HEK293T (cell line): ENCODE data around the gene SLC6A4.

Source experiments
- CTCF ChIA-PET: fragments of 350-600 bp; formaldehyde crosslinking; extraction: SDS; loops from one replicate; lab custom pipeline; 2021; ENCODE audit warnings: antibody characterized with exemption, inconsistent platforms; lab: Yijun Ruan, JAX
- POLR2A ChIA-PET: fragments of 350-600 bp; formaldehyde crosslinking; extraction: SDS; loops from one replicate; lab custom pipeline; 2020; ENCODE audit warnings: antibody characterized with exemption, inconsistent platforms; lab: Yijun Ruan, JAX
- DNase-seq: peaks from one replicate; pipeline ENCODE4 v3.0.0; 2012; ENCODE audit warnings: mixed read lengths; ENCODE audit errors: extremely low spot score
- ARNT ChIP-seq: fragments of 450-650 bp; IDR thresholded peaks from 2 replicates; pipeline ENCODE4 v1.6.1; 2017; ENCODE audit warnings: mild to moderate bottlenecking
- BHLHE40 ChIP-seq: fragments of 450-650 bp; IDR thresholded peaks from 2 replicates; pipeline ENCODE4 v1.6.1; 2016; ENCODE audit warnings: mild to moderate bottlenecking, moderate library complexity, borderline replicate concordance
- CTBP1 ChIP-seq: fragments of 450-650 bp; IDR thresholded peaks from 2 replicates; pipeline ENCODE4 v1.6.1; 2016; ENCODE audit warnings: borderline replicate concordance
- ELF4 ChIP-seq: fragments of 450-650 bp; IDR thresholded peaks from 2 replicates; pipeline ENCODE4 v1.6.1; 2017; ENCODE audit warnings: antibody characterized with exemption
- FOXA1 ChIP-seq: fragments of 450-650 bp; IDR thresholded peaks from 2 replicates; pipeline ENCODE4 v1.6.1; 2016; ENCODE audit warnings: mild to moderate bottlenecking
- FOXK2 ChIP-seq: fragments of 450-650 bp; IDR thresholded peaks from 2 replicates; pipeline ENCODE4 v1.6.1; 2016; ENCODE audit warnings: mild to moderate bottlenecking
- FOXM1 ChIP-seq: fragments of 450-650 bp; IDR thresholded peaks from 2 replicates; pipeline ENCODE4 v1.6.1; 2017; ENCODE audit warnings: mild to moderate bottlenecking, borderline replicate concordance
- HDGF ChIP-seq: fragments of 450-650 bp; IDR thresholded peaks from 2 replicates; pipeline ENCODE4 v1.6.1; 2017; ENCODE audit warnings: antibody characterized with exemption, borderline replicate concordance
- L3MBTL2 ChIP-seq: fragments of 450-650 bp; conservative IDR thresholded peaks from 2 replicates; pipeline ENCODE4 v1.6.1; 2016; ENCODE audit warnings: mild to moderate bottlenecking
- LEF1 ChIP-seq: fragments of 450-650 bp; IDR thresholded peaks from 2 replicates; pipeline ENCODE4 v1.6.1; 2017; ENCODE audit warnings: mild to moderate bottlenecking, borderline replicate concordance
- NFRKB ChIP-seq: fragments of 450-650 bp; IDR thresholded peaks from 2 replicates; pipeline ENCODE4 v1.6.1; 2016; ENCODE audit warnings: mild to moderate bottlenecking, moderate library complexity
- PKNOX1 ChIP-seq: fragments of 450-650 bp; IDR thresholded peaks from 2 replicates; pipeline ENCODE4 v1.6.1; 2016
- SP1 ChIP-seq: fragments of 450-650 bp; IDR thresholded peaks from 2 replicates; pipeline ENCODE4 v1.6.1; 2017
- SUZ12 ChIP-seq: fragments of 450-650 bp; IDR thresholded peaks from 2 replicates; pipeline ENCODE4 v1.6.1; 2016; ENCODE audit warnings: mild to moderate bottlenecking
- TARDBP ChIP-seq: fragments of 450-650 bp; IDR thresholded peaks from 2 replicates; pipeline ENCODE4 v1.6.1; 2016
- ZNF384 ChIP-seq: fragments of 450-650 bp; IDR thresholded peaks from 2 replicates; pipeline ENCODE4 v1.6.1; 2016

Gene SLC6A4

GRCh38 chr17:30241051-30241450, 5.6 kb upstream of the SLC6A4 start:
- POLR2A ChIA-PET = no interaction called here
- TF ChIP-seq FOXK2 (no peak), SP1 (no peak), SUZ12 (no peak), L3MBTL2 (no peak), HDGF (no peak), NFRKB (no peak), ZNF384 (no peak), PKNOX1 (no peak), LEF1 (no peak), ELF4 (no peak), BHLHE40 (no peak), TARDBP (no peak), FOXA1 (no peak)
- DNase-seq = no peak
- CTCF ChIA-PET = no interaction called here

- CTCF ChIA-PET = no interaction called here
These were observed 4.7 kb upstream of the SLC6A4 start for GRCh38 chr17:30240177-30240576.

GRCh38 chr17:30239089-30239462, 3.6 kb upstream of the SLC6A4 start:
- CTCF ChIA-PET = no interaction called here
- DNase-seq = no peak
- no peak for TF ChIP-seq LEF1
- TF ChIP-seq FOXA1 = no peak
- no peak for TF ChIP-seq L3MBTL2
- no peak for TF ChIP-seq ELF4
- no peak for TF ChIP-seq FOXM1
- no peak for TF ChIP-seq ZNF384
- TF ChIP-seq CTBP1 = no peak
- TF ChIP-seq BHLHE40 = no peak
- POLR2A ChIA-PET = no interaction called here

More at GRCh38 chr17:30240177-30240576, 4.7 kb upstream of the SLC6A4 start:
- TF ChIP-seq ZNF384 = no peak
- no peak for TF ChIP-seq TARDBP
- no peak for TF ChIP-seq ELF4
- TF ChIP-seq SP1 = no peak
- TF ChIP-seq HDGF = no peak
- TF ChIP-seq LEF1 = no peak
- TF ChIP-seq PKNOX1 = no peak
- no peak for TF ChIP-seq ARNT
- no peak for TF ChIP-seq FOXK2
- no peak for TF ChIP-seq CTBP1
- TF ChIP-seq NFRKB = no peak
- POLR2A ChIA-PET = no interaction called here
- no peak for DNase-seq

- DNase-seq = no peak
- ChIA-PET CTCF (no interaction called here), POLR2A (no interaction called here)
- TF ChIP-seq FOXK2 (no peak), CTBP1 (no peak), SUZ12 (no peak), BHLHE40 (no peak), PKNOX1 (no peak), HDGF (no peak), FOXA1 (no peak), ELF4 (no peak), TARDBP (no peak), L3MBTL2 (no peak), SP1 (no peak), LEF1 (no peak), NFRKB (no peak), ARNT (no peak), ZNF384 (no peak), FOXM1 (no peak)
These were observed 3.0 kb upstream of the SLC6A4 start for GRCh38 chr17:30238387-30239088.

GRCh38 chr17:30238003-30238344, 2.5 kb upstream of the SLC6A4 start:
- DNase-seq = no peak
- ChIA-PET CTCF (no interaction called here), POLR2A (no interaction called here)
- TF ChIP-seq SUZ12 (no peak), SP1 (no peak)

- ChIA-PET POLR2A (no interaction called here), CTCF (no interaction called here)
- TF ChIP-seq TARDBP = no peak
- TF ChIP-seq PKNOX1 = no peak
- no peak for TF ChIP-seq NFRKB
- TF ChIP-seq SP1 = no peak
- TF ChIP-seq HDGF = no peak
- TF ChIP-seq ARNT = no peak
- no peak for TF ChIP-seq CTBP1
- TF ChIP-seq L3MBTL2 = no peak
- TF ChIP-seq FOXM1 = no peak
- no peak for TF ChIP-seq FOXK2
- no peak for DNase-seq
These were observed 2.0 kb upstream of the SLC6A4 start for GRCh38 chr17:30237296-30238002.
